Dermis blood vessel endothelial cell (primary cell): ENCODE data around the gene BBLN. TPM values are rescaled to one million over a fixed set of nuclear protein-coding genes. Genes with fewer than 3 reads are reported as not detected.
"Not testable (repeated sequence)": the region's sequence is repeated elsewhere in the genome, so short reads cannot be mapped to it uniquely, and the experiment has no call there.

ENCODE experiments used
- DNase-seq: peaks from one replicate; pipeline ENCODE4 v3.0.0; 2010
- total RNA-seq: library from RNA; depleted of rRNA; stranded (reverse); fragments of >200 nt; gene quantifications from 2 replicates; pipeline ENCODE4 v1.2.3, GENCODE V29; 2014

Gene BBLN, protein sequence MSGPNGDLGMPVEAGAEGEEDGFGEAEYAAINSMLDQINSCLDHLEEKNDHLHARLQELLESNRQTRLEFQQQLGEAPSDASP
- total RNA-seq, result 47.4 and 77.1 TPM in 2 replicates

- peak; percentile 94 for DNase-seq
These were observed at the start of gene BBLN for GRCh38 chr9:128159784-128160602. BBLN (plus strand) TSS chr9:128160265; CDS start chr9:128160408, 143 bp downstream.

DNA sequence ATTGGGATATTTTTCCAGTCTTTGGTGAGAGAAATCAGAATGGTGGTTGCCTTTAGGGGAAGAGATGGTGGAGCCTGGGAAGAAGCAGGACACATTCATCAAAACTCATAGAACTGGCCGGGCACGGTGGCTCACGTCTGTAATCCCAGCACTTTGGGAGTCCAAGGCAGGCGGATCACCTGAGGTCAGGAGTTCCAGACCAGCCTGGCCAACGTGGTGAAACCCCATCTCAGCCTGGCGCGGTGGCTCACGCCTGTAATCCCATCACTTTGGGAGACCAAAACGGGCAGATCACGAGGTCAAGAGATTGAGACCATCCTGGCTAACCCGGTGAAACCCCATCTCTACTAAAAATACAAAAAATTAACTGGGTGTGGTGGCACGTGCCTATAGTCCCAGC lies 48.3 kb upstream of the BBLN start:
- DNase-seq, result not testable (repeated sequence)

DNA sequence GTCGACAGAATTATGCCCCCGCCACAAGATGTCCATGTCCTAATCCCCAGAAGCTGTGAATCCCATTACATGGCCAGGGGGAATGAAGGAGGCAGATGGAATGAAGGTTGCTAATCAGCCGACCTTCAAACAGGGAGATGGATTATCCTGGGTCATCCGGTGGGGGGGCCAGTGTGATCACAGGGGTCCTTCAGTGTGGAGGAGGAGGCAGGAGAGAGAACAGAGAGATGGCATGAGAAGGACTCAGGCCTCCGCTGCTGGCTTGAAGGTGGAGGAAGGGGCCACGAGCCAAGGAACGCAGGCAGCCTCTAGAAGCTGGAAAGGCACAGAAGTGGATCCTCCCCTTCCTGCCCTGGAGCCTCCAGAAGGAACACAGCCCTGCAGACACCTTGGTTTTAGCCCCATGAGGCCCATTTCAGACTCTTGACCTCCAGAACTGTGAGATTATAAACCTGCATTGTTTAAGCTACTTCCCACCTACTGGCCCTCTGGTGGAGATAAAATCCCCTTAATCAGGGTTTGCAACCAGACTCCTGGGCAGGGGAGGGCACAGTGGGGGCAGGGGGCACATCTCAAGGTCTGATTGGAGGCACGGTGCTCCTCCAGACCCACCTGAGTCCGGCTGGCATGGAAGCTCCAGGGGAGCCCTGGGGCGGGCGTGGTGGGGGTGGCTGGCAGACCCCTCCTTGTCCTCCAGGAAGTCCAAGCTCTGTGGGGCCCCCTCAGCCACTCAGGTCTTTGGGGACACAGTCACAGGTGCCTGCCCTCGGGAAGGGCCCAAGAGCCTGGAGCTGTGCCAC lies 46.3 kb upstream of the BBLN start:
- DNase-seq, result no peak

- no peak for DNase-seq
These were observed 45.5 kb upstream of the BBLN start for GRCh38 chr9:128114326-128115186.

DNA sequence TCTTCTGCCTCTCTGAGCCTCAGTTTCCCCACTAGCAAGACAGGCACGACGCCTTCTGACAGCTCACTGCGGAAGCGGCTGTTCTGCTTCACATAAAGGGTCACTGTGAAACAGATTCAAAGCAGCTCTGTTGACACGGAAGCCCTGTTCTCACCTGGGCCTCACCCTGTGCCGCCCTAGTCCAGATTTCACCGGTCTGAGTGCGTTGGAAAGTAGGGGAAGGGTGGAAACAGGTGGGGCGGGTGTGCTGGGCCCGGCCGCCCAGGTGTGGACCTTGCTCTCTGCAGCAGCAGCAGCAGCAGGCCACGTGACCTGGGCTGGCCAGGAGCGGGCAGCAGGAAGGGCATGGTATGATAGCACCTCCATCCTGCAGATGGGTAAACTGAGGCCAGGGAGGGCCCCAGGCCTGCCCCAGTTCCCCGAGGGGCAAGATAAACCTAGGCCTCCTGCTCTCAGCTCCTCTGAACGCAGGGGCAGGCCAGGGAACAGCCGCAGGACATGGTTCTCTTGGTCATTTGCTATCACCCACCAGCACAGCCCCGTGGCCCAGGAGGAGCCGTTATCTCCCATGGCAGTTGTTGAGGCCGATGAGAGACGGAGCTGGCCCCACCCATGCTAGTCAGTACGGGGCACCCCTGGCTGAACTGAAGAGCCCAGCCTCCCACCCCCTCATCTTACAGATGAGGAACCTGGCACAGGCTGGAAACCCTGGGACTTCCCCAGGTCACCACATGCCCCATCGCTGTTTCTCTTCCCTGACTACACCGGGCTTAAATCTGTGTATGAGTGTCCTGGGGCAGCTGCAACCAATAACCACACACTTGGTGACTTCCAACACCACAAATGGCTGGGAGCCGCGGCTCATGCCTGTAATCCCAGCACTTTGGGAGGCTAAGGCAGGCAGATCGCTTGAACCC lies 44.6 kb upstream of the BBLN start:
- no peak for DNase-seq

DNA sequence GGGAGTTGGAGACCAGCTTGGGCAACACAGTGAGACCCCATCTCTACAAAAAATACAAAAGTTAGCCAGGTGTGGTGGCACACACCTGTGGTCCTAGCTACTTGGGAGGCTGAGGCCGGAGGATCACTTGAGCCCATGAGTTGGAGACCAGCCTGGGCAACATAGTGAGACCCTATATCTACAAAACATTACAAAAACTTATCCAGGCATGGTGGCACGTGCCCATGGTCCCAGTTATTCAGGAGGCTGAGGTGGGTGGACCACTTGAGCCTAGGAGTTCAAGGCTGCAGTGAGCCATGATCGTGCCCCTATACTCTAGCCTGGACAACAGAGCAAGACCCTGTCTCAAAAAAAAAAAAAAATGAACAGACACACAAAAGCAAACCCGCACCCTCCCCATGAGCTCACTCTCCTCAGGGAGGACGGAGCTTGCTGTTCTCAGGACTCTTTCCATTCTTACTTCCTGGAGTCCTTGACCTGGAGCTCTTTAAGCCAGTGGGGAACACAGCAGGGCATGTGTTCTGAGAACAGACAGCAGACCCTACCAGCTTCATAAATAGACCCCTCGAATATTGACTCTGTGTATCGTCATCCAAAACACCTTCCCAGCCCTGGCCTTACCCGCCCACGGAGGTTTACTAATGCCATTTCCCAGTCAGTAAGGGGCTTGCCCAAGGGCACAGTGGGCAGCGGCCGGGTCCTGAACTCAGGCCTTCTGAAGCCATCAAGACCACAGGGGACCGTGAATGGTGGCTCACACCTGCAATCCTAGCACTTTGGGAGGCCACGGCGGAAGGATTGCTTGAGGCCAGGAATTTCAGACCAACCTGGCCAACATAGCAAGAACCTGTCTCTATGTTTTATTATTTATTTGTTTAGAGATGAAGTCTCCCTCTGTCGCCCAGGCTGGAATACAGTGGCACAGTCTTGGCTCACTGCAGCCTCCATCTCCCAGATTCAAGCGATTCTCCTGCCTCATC lies 43.7 kb upstream of the BBLN start:
- no peak for DNase-seq

DNA sequence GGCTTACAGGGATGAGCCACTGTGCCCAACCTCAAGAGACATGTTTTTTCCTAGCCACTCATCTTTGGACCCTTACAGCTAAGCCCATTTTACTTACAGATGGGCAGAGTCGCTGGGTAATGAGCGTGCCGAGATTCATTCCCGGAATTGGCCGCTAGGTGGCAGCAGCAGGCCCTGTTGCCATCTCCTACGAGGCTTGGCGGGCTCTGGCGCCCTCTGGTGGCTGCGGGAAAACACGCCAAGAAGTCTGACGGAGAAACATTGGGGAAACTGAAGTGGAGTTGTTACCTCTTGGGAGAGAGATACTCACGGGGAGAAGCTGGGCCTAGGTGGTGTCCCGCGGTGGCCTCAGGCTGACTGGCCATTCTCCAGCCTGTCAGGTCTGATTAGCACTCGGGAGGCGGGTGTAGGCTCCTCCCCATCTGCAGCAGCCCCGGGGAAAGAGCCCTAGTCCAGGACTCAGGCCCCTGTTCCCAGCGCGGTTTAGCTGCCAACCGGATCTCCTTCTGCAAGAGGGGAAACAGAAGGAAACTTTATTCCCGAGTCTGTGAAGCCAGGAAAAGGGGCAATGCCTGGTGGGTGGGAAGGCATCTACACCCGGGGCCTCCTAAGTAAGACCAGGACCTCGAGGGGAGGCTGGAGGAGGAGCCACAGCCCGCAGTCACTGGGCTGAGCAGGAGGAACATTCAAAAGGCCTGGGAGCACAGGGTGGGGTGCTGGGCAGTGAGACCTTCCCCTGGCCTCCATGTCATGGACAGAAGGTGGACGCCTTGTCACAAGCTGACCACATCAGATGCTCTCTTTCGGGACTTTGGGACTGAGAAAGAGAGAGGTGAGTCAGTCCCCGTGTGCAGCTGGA lies 42.2 kb upstream of the BBLN start:
- peak; percentile 94 for DNase-seq

- DNase-seq, result no peak
These were observed 41.6 kb upstream of the BBLN start for GRCh38 chr9:128118472-128118857.

DNA sequence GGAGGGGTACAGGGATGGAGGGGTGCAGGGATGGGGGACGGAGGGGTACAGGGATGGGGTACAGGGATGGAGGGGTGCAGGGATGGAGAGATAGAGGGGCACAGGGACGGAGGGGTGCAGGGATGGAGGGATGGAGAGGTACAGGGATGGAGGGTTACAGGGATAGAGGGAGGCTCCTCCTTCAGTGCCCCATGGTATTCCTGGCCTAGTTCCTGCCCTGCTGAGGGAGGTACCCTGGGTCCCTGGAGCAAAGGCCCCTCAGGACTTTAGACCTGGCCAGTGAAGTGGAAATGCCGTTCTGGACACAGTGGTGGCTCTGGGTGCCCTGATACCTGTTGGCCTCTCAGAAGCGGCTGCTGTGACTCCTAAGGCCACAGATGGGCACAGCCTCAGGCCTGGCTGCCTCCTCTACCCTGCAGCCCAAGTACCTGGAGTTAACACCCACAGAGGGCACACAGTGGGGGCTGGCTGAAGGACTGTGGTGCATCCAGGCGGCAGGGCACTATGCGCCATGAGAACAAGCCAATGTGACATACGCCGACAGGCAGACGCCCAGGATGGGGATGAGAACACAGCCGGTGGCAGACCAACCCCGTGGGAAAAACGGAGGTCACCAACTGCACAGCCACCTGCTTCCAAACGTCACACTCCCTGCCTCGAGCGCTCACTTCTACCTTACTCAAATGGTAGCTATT lies 40.9 kb upstream of the BBLN start:
- DNase-seq, result no peak

DNA sequence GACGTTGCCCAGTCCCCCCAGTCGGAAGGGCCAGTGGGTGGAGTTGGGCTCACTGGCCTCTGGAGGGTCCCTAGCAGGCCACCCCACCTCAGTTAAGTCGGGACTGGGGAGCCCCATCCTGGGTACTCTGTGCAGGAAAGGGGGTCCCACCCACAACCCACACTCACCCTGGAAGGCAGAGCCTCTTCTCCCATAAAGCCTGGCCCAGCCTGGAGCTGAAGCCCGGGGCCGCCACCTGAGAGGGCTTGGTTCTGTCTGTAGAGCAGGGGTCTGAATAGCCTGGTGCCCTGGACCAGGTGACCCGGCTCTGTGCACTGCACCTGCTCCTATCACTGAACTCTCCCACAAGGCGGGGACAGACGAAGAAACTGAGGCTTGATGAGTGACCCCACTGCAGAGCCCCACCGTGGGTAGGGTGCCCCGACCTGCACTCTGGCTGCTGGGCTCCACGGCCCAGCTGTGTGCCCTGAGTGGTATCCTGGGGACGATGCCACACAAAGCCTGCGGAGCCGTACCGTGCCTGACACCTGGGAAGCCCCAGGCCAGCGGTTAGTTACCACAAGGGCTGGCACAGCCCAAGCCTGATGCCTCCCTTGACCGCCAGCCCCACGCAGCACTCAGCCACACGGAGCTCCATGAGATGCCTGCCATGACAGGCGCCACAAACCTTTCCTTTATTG lies 39.9 kb upstream of the BBLN start:
- DNase-seq, result no peak

GRCh38 chr9:128120741-128121465 lies 39.2 kb upstream of the BBLN start:
- no peak for DNase-seq

DNA sequence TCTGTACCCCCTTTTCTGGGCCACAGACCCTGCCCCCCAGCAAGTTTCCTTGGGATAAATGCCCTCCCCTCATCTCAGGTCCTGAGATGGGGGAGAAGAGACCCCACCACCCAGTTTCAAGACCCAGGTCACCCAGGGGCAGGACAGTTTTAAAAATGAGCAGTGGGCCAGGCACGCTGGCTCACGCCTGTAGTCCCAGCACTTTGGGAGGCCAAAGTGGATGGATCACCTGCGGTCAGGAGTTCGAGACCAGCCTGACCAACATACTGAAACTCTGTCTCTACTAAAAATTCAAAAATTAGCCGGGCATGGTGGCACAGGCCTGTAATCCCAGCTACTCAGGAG lies 38.6 kb upstream of the BBLN start:
- DNase-seq, result no peak

DNA sequence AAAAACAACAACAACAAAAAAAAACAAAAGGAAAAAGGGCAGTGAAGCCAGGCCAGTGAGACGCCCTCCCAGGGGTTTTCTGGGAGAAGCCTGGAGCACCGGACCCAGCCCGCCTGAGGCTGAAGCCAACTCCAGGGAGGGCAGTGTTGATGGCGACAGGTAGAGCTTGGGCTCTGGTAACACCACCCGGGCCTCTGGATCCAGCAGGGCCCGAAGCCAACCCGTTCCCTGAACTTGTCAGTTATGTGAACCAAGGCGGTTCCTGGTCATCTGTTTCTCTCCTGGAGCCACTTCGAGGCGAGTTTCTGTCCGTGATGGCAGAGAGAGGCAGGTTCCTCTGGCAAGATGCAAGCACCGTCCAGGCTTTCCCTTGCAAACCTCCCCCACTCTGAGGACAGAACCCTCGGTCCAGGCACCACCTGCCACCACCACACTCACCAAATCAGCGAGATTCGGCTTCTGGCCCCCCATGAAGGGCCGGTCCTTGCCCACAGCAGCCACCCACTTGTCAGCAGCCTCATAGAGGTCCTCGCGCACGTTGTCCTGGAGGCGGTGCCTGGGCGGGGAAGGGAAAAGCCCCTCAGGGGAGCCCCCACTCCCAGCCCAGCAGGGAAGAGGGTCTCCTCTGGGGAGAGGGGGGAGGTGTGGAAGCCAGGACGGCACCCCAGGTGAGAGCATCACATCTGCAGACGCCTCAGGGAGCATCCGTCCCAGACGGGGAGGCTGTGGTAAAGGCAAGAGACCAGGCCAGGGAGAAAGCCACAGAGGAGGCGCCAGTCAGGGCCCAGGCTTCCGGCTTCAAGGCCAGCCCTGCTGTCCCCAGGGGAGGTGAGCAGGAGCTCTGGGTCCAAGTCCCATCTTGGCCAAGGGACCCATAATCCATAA lies 37.9 kb upstream of the BBLN start:
- no peak for DNase-seq

- no peak for DNase-seq
These were observed 37.3 kb upstream of the BBLN start for GRCh38 chr9:128122809-128123175.

DNA sequence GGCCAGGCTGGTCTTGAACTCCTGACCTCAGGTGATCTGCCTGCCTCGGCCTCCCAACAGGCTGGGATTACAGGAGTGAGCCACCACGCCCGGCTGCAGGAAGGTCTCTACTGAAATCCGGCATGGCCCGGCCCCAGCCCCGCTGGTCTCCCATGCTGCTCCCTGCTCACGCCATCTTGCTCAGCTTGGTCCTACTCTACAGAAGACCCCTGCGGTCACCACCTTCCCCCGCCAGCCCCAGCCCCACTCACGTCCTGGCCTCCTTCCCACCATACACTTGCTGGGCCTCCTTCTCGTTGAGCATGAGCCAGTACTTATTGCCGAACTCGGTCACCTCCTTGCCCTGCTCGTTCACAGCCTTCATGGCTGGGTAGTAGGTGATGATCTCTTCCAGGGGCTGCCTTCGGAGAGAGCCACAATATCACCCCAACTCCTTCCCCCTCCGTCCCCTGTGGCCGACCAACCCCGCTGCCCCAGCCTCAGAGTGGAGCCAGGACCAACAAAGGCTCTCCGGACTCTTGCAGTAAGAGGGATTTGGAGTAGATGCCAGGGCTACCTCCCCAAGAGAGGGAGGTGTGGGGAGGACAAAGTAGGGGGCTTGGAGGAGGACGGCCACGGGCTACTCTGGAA lies 36.5 kb upstream of the BBLN start:
- no peak for DNase-seq

DNA sequence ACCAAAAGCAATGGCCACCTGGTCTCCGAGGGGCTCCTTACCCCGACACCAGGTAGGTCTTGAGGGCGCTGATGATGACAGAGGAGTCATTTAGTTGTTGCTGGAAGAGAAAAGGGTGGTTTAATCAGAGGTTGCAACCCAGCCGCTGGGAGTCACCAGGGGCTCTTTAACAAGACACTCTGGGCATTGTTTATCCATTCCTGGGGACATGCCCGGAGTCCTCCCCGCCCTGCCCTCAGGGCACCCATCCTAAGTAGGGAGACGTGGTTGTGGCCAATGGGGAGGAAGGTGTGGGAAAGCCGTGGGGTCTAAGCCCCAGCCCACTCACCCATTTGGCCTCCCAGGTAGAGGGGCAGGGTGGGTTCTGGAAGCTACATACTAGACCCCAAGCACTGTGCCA lies 35.6 kb upstream of the BBLN start:
- DNase-seq, result no peak
